Brain microvascular endothelial cell (primary cell): Measurements from ENCODE around the gene GCDH.
A peak's percentile ranks its signal among the peaks of the same experiment; 100 is the strongest.

Source experiments
- DNase-seq: peaks from one replicate; pipeline ENCODE4 v3.0.0-alpha.2; 2020
- H3K27ac ChIP-seq: fragments of 250-450 bp; sonication (Bioruptor Pico); 2 replicates; pipeline ENCODE4 v1.5.1; 2020; ENCODE audit warnings: mild to moderate bottlenecking, moderate library complexity
- H3K27me3 ChIP-seq: fragments of 250-450 bp; sonication (Bioruptor Pico); replicated peaks from 2 replicates; pipeline ENCODE4 v1.5.1; 2020; ENCODE audit warnings: mild to moderate bottlenecking
- H3K36me3 ChIP-seq: fragments of 250-450 bp; sonication (Bioruptor Pico); replicated peaks from 2 replicates; pipeline ENCODE4 v1.5.1; 2020; ENCODE audit warnings: mild to moderate bottlenecking
- H3K4me3 ChIP-seq: 2 replicates; pipeline ENCODE4 v1.5.1; 2011; ENCODE audit warnings: low read depth, mild to moderate bottlenecking, control low read depth, low read length, moderate library complexity
- CTCF ChIP-seq: IDR thresholded peaks from 2 replicates; pipeline ENCODE4 v1.5.1; 2011; ENCODE audit warnings: low read depth, mild to moderate bottlenecking, moderate library complexity, low read length, control low read depth, inconsistent platforms; ENCODE audit errors: missing control alignments
- in situ Hi-C: cut with HindIII; loops from 2 replicates; pipeline ENCODE4 v1.10.0; 2017; ENCODE audit warnings: low sequenced_read_pairs, low pct_ligation_motif_present

The GCDH gene

GRCh38 chr19:12880551-12881171 is 10.3 kb upstream of the GCDH start:
- in situ Hi-C loops: no loop called here
- TF ChIP-seq CTCF: no peak
- Histone ChIP-seq H3K27me3 (peaks cover 7% of the 10 kb centered on the region), H3K27ac (no peak overlapping the region), H3K4me3 (peak overlapping the region; percentile 74), H3K36me3 (no peaks in the 10 kb centered on the region)
- DNase-seq: peak; percentile 5

- H3K27ac ChIP-seq: no peak within 1 kb of the TSS
- peak; percentile 77 for DNase-seq
- in situ Hi-C loops: no loop called here
Measured at GRCh38 chr19:12881172-12881808, 9.7 kb upstream of the GCDH start, which contains the start of gene DNASE2. Gene DNASE2 (minus strand): TSS chr19:12881449. CDS start chr19:12881375, 74 bp downstream.

GRCh38 chr19:12882589-12882988 is 8.4 kb upstream of the GCDH start:
- no peak for DNase-seq
- H3K36me3 ChIP-seq: no peaks in the 10 kb centered on the region
- H3K27me3 ChIP-seq: peaks cover 14% of the 10 kb centered on the region
- TF ChIP-seq CTCF: no peak
- H3K4me3 ChIP-seq: no peak overlapping the region
- in situ Hi-C loops: no loop called here
- no peak overlapping the region for H3K27ac ChIP-seq

More at GRCh38 chr19:12881172-12881808, 9.7 kb upstream of the GCDH start, which contains the start of gene DNASE2:
- H3K4me3 ChIP-seq: peak within 1 kb of the TSS; percentile 74
- TF ChIP-seq CTCF: no peak
- no peaks in the 10 kb centered on the region for H3K36me3 ChIP-seq
- peaks cover 10% of the 10 kb centered on the region for H3K27me3 ChIP-seq

GRCh38 chr19:12884202-12884601 is 6.8 kb upstream of the GCDH start:
- Histone ChIP-seq H3K36me3 (no peaks in the 10 kb centered on the region), H3K27ac (no peak overlapping the region), H3K4me3 (no peak overlapping the region), H3K27me3 (peaks cover 14% of the 10 kb centered on the region)
- in situ Hi-C loops: no loop called here
- DNase-seq: no peak
- no peak for TF ChIP-seq CTCF

GRCh38 chr19:12884627-12884925 is 6.4 kb upstream of the GCDH start:
- H3K4me3 ChIP-seq: no peak overlapping the region
- H3K27me3 ChIP-seq: peaks cover 14% of the 10 kb centered on the region
- no peaks in the 10 kb centered on the region for H3K36me3 ChIP-seq
- no peak for TF ChIP-seq CTCF
- H3K27ac ChIP-seq: no peak overlapping the region
- in situ Hi-C loops: no loop called here
- no peak for DNase-seq
